EH (cell line): ENCODE data around the gene LTBP3.
"Not testable (repeated sequence)": the region's sequence is repeated elsewhere in the genome, so short reads cannot be mapped to it uniquely, and the experiment has no call there.

Experiments used
- DNase-seq: peaks from one replicate; pipeline ENCODE4 v3.0.0-alpha.2; 2015; ENCODE audit warnings: low read depth

Gene LTBP3

DNA sequence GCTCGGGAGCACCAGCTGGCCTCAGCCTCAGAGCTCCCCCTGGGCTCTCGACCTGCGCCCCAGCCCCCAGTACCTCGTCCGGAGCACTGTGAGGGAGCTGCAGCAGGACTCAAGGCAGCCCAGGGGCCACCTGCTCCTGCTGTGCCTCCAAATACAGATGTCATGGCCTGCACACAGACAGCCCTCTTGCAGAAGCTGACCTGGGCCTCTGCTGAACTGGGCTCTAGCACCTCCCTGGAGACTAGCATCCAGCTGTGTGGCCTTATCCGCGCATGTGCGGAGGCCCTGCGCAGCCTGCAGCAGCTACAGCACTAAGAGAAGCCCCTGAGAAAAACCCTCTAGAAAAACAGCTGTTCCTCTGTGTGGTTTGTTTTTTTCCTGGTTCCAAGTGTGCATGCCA lies 13.3 kb upstream of the LTBP3 start:
- no peak for DNase-seq

- DNase-seq: peak; percentile 99
Observed at GRCh38 chr11:65569973-65570918, 12.1 kb upstream of the LTBP3 start, which contains the start of gene ZNRD2. ZNRD2 (plus strand) TSS chr11:65570477; CDS start chr11:65570492, 15 bp downstream.

DNA sequence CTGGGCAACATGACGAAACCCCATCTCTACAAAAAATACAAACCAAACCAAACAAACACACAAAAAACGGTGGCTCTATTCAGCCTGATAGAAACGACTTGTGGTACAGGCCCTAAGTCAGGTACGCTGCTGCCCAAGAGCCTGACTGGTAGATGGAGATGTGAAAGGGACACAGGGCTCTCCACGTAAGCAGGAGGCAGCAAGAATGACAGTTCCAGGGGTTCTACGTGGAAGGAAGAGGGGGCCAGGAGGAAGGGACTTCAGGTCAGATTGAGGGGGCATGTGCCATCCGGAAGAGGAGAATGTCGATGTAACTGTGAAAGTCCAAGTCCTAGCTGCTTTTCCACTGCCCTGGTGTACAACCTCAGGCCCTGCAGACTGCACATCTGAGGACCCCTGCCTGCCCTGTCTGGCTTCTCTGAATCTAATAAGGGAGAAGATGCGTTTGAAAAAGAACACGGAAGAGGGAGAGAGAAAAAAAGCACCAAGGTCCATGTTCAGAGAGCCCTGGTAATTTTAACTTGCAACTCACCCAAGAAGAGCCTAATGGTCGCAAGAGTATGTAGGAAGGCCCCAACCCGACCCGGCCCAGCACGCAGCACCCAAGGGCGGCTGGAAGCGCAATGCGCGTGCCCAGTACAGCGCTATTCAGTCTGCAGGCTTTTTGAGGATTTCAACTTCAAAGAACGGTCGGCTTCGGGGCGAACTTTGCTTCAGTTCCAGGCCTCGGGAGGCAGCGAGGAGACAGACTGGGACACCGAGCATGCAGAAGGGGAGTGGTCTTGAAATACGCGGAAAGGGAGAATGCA lies 11.2 kb upstream of the LTBP3 start:
- no peak for DNase-seq

GRCh38 chr11:65565624-65566453 lies 7.7 kb upstream of the LTBP3 start:
- peak; percentile 54 for DNase-seq

GRCh38 chr11:65564879-65565559 lies 6.9 kb upstream of the LTBP3 start:
- not testable (repeated sequence) for DNase-seq

DNA sequence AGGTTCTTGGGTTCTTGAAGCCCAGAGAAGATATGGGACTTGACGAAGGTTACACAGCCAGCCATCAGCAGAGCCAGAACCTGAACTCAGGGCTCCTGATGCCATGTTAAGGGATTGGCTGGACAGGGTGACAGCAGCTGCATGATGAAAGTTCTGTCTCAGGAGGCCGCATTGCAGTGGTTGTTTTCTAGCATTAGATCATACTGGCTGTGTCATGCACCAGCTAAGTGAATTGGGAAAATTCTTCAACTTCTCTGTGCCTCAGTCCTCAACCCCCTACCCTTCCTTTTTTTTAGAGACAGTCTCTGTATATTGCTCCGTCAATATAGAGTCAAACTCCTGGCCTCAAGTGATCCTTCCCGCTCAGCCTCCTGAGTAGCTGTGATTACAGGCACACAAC lies 5.4 kb upstream of the LTBP3 start:
- no peak for DNase-seq

- DNase-seq: no peak
Observed at GRCh38 chr11:65562788-65563187, 4.6 kb upstream of the LTBP3 start.

DNA sequence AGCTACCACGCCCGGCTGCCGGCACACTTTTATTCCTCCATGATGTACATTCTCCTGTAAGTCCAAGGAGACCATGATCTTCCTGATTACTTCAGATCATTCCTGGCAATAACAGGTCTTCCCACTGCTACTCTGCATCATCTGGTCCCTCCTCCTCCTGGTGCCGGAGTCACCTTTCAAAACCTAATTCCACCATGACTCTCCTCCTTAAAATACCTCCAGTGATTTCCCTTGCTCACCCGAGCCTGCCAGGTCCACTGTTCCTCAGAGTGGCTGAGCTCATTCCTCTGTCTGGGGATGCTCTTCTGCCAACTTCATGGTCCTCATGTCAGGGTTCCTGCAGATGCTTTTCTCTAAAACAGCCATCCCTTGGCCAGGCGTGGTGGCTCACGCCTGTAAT lies 3.9 kb upstream of the LTBP3 start:
- no peak for DNase-seq

GRCh38 chr11:65560555-65561418 lies 2.6 kb upstream of the LTBP3 start:
- DNase-seq: peak; percentile 81

GRCh38 chr11:65559951-65560537 lies 1.9 kb upstream of the LTBP3 start:
- DNase-seq: peak; percentile 71

GRCh38 chr11:65559535-65559934 lies 1.4 kb upstream of the LTBP3 start:
- no peak for DNase-seq

GRCh38 chr11:65558930-65559509 lies 861 bp upstream of the LTBP3 start:
- peak; percentile 43 for DNase-seq

DNA sequence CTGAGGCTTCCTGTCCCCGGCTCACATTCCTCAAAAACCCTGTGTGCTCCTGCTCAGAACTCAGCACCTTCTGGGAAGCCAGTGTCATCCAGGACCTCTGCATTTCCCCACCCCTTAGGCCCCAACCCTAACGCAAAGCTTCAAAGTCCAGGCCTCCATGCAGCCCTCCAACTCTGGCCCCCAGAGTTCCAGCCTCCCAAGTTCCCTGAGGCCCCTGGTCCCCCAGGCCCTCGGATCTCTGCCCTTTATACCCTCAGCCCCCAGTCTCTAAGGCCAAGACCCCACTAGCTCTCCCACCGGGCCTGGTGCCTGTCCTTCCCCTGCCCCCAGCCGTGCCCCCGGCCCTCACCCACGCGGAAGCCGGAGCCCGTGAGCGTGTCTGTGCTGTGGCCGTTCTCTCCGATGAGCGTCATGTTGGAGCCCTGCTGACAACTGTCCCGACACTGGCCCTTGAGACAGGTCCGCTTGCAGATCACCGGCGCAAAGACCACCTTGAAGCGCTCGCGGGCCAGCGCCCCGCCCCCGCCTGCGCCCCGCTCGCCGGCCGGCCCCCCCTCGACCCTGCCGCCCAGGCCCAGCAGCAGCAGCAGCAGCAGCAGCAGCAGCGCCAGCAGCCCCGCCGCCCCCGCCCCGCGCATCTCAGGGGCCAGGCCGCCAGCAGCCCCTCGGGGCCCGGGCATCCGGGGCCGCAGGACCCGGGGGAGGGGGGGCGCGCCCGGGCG lies 718 bp downstream of the LTBP3 start:
- peak; percentile 49 for DNase-seq

DNA sequence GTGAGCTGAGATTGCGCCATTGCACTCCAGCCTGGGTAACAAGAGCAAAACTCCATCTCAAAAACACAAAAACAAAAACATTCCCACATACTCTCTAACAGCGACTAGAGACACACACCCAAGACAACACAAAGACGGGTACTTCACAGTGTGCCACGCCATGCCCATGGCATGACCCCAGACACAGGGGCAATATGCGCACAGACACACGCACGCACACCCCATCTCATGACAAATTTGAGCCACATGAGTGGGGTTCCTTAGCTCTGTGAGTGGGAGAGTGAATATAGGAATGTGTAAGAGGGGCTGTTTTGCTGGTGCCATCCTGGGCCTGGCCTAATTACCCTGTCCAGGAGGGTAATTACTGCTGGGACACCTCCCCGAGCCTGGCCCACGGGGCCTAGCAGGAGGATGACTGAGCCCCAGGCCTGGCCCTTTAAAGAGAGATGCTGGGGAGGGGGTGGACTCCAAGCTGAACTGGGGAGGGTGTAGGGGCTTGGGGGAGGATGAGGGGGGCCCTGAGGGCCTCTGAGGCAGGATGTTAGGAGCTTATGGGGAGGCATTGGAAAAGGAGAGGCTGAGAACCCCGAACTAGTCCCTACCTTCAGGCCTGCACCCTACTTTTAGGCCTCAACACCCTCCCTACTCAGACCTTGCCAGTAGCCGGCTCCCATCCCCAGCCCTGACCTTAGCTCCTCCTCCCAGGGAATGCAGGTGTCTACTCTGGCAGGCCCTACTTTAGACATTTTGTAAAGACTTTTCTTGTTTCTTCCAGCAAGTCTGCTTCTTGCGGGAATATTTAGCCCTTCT lies 1.5 kb downstream of the LTBP3 start:
- DNase-seq: no peak

DNA sequence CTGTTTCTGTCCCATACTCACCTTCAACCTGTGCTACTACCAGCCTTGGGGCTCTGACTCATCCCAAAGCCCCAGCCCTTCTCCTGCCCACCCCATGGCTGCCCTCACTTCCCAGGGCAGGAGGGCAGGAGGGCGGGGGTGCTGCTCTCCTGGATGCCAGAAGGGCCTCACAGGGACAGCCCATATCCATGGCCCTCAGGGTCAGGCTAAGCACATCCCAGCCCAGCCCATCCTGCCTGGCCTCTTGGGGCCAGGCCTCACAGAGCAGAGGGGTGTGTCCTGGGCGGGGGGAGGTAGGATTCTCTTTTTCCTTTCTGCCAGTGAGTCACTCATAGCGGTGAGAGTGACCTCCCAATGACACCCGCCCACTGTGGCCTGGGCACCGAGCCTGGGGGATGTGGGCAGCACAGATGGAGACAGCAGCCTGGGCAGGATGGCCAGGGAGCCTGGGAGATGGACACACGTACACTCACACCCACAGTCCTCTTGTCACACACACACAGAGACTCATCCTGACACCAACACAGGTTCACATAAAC lies 2.4 kb downstream of the LTBP3 start:
- DNase-seq: peak; percentile 95

- DNase-seq: no peak
Observed at GRCh38 chr11:65554842-65555430, 3.2 kb downstream of the LTBP3 start.

DNA sequence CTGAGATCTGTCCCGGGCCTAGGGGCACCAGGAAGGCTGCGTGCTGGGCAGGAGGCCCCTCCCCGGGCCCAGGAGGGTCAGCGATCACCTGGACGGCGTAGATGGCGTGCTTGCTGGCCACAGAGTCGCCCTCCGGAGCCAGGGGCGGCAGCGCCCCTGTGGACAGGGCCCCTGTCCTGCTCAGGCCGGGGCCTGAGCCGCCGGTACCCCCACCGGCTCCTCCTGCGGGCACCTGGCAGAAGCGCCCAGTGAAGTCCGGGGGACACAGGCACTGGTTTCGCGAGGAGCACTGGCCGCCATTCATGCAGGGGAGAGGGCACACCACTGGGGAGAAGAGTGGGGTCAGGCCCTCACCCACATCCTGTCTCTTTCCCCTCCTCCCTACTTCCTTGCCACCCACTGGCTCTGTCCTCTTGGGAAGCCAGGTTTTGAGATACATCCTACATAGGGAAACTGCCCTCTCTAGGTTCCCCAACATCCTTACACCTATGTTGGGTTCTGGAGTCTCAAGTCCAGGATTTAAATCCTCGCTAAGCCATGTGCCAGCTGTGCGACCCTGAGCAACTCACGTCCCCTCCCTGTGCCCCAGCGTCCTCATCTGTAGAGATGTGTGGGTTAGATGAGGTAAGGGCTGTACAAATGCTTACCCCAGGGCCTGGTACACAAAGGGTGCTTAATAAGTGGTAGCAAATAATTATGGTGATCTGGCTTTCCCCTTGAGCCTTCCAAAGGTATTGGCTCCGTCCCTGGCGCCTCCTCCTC lies 3.9 kb downstream of the LTBP3 start:
- no peak for DNase-seq
